IMR-90 (cell line): ENCODE measurements around the gene RAC2. TPM values are rescaled to one million over a fixed set of nuclear protein-coding genes. Genes with fewer than 3 reads are reported as not detected.

Experiments
- ATAC-seq: fragments of 200-7000 bp; cut with Tn5 transposase; 2 replicates; pipeline ENCODE4 v1.9.1; 2020; ENCODE audit warnings: low read depth, mild to moderate bottlenecking, moderate library complexity
- BruUV-seq: library from RNA; stranded (reverse); fragments of 400-500 nt; replicated peaks from 2 replicates; lab custom pipeline; 2021; lab: Mats Ljungman, UMichigan
- CTCF ChIA-PET: fragments of 300-600 bp; formaldehyde crosslinking; extraction: SDS; loops from one replicate; lab custom pipeline; 2021; ENCODE audit warnings: antibody characterized with exemption; lab: Yijun Ruan, JAX
- POLR2A ChIA-PET: fragments of 300-600 bp; sonication (Branson Sonifier 250); formaldehyde crosslinking; loops from one replicate; lab custom pipeline; 2022; ENCODE audit warnings: antibody characterized with exemption; ENCODE audit not compliant: unreplicated experiment; lab: Charles Lee
- DNase-seq: peaks from one replicate; pipeline ENCODE4 v3.0.0; 2013
- H2AFZ ChIP-seq: replicated peaks from 2 replicates; pipeline ENCODE3; 2013; ENCODE audit warnings: low read length, mild to moderate bottlenecking; ENCODE audit not compliant: poor library complexity
- H2AK5ac ChIP-seq: 2 replicates; pipeline ENCODE4 v1.6.1; 2013; ENCODE audit warnings: low read depth, low read length, inconsistent platforms
- H2AK9ac ChIP-seq: replicated peaks from 2 replicates; pipeline ENCODE3; 2013; ENCODE audit warnings: mild to moderate bottlenecking, low read depth, low read length, moderate library complexity; ENCODE audit not compliant: poor library complexity
- H2BK120ac ChIP-seq: 2 replicates; pipeline ENCODE4 v1.6.1; 2013; ENCODE audit warnings: low read depth, low read length, inconsistent platforms
- H2BK15ac ChIP-seq: 3 replicates; pipeline ENCODE4 v1.6.1; 2013; ENCODE audit warnings: low read depth, low read length, inconsistent platforms
- H2BK20ac ChIP-seq: 2 replicates; pipeline ENCODE4 v1.6.1; 2013; ENCODE audit warnings: low read depth, mild to moderate bottlenecking, inconsistent platforms, low read length, moderate library complexity
- H2BK5ac ChIP-seq: 2 replicates; pipeline ENCODE4 v1.6.1; 2013; ENCODE audit warnings: mild to moderate bottlenecking, low read depth, low read length, inconsistent platforms; ENCODE audit not compliant: poor library complexity, severe bottlenecking
- H3K14ac ChIP-seq: replicated peaks from 2 replicates; pipeline ENCODE4 v1.6.1; 2013; ENCODE audit warnings: low read depth, low read length, inconsistent platforms
- H3K18ac ChIP-seq: 2 replicates; pipeline ENCODE4 v1.6.1; 2013; ENCODE audit warnings: low read depth, low read length, control low read depth
- H3K23ac ChIP-seq: 2 replicates; pipeline ENCODE4 v1.6.1; 2013; ENCODE audit warnings: low read depth, low read length, inconsistent platforms
- H3K27ac ChIP-seq: 2 replicates; pipeline ENCODE4 v1.5.1; 2013; ENCODE audit warnings: mild to moderate bottlenecking, control low read depth, low read length; ENCODE audit not compliant: insufficient read depth
- H3K27me3 ChIP-seq: 2 replicates; pipeline ENCODE4 v1.6.1; 2013; ENCODE audit warnings: low read length; ENCODE audit not compliant: control insufficient read depth, insufficient read depth
- H3K36me3 ChIP-seq: 2 replicates; pipeline ENCODE4 v1.6.1; 2013; ENCODE audit warnings: low read length, mixed read lengths; ENCODE audit not compliant: control insufficient read depth, insufficient read depth
- H3K4ac ChIP-seq: 2 replicates; pipeline ENCODE4 v1.6.1; 2013; ENCODE audit warnings: low read depth, low read length, inconsistent platforms
- H3K4me1 ChIP-seq: 2 replicates; pipeline ENCODE4 v1.6.1; 2013; ENCODE audit warnings: low read length, mixed read lengths; ENCODE audit not compliant: control insufficient read depth, insufficient read depth
- H3K4me2 ChIP-seq: 2 replicates; pipeline ENCODE4 v1.6.1; 2013; ENCODE audit warnings: low read depth, mild to moderate bottlenecking, control low read depth, low read length, moderate library complexity
- H3K4me3 ChIP-seq: 2 replicates; pipeline ENCODE4 v1.5.1; 2013; ENCODE audit warnings: low read depth, mild to moderate bottlenecking, control low read depth, low read length, moderate library complexity; ENCODE audit not compliant: insufficient read depth
- H3K56ac ChIP-seq: 2 replicates; pipeline ENCODE4 v1.6.1; 2013; ENCODE audit warnings: low read length, inconsistent platforms; ENCODE audit not compliant: insufficient read depth; ENCODE audit errors: extremely low read depth
- H3K79me1 ChIP-seq, 2 experiments: 2 replicates each; pipeline ENCODE4 v1.6.1; 2013; ENCODE audit warnings: low read length in 2 of 2, inconsistent platforms in 1 of 2, low read depth in 1 of 2
- H3K9ac ChIP-seq: 2 replicates; pipeline ENCODE4 v1.6.1; 2013; ENCODE audit warnings: low read depth, low read length, control low read depth
- H3K9me1 ChIP-seq: 2 replicates; pipeline ENCODE4 v1.6.1; 2013; ENCODE audit warnings: low read length, inconsistent platforms; ENCODE audit not compliant: insufficient read depth
- H3K9me3 ChIP-seq: 2 replicates; pipeline ENCODE4 v1.6.1; 2013; ENCODE audit warnings: low read length; ENCODE audit not compliant: control insufficient read depth, insufficient read depth
- H4K20me1 ChIP-seq: 2 replicates; pipeline ENCODE4 v1.6.1; 2013; ENCODE audit warnings: low read length, inconsistent platforms; ENCODE audit not compliant: insufficient read depth
- H4K5ac ChIP-seq: 2 replicates; pipeline ENCODE4 v1.6.1; 2013; ENCODE audit warnings: mild to moderate bottlenecking, low read depth, low read length, control low read depth
- H4K8ac ChIP-seq, 2 experiments: 2 replicates each; pipeline ENCODE4 v1.6.1; 2013; ENCODE audit warnings: low read depth in 2 of 2, low read length in 2 of 2, control low read depth in 1 of 2, inconsistent platforms in 1 of 2
- H4K91ac ChIP-seq: 2 replicates; pipeline ENCODE4 v1.6.1; 2013; ENCODE audit warnings: low read depth, low read length, inconsistent platforms; ENCODE audit not compliant: insufficient read depth
- CEBPB ChIP-seq: IDR thresholded peaks from 2 replicates; pipeline ENCODE4 v1.6.1; 2012; ENCODE audit warnings: low read depth, low read length, improper control_type of control experiment
- CHD1 ChIP-seq: IDR thresholded peaks from 2 replicates; pipeline ENCODE4 v1.6.1; 2012; ENCODE audit warnings: low read depth, low read length, improper control_type of control experiment
- FOS ChIP-seq: fragments of 150-350 bp; IDR thresholded peaks from 2 replicates; pipeline ENCODE4 v1.6.1; 2016; ENCODE audit warnings: low read depth, low read length
- MAFK ChIP-seq: IDR thresholded peaks from 2 replicates; pipeline ENCODE4 v1.6.1; 2012; ENCODE audit warnings: low read depth, low read length, improper control_type of control experiment
- MXI1 ChIP-seq: IDR thresholded peaks from 2 replicates; pipeline ENCODE4 v1.6.1; 2012; ENCODE audit warnings: low read depth, mild to moderate bottlenecking, low read length, moderate library complexity, borderline replicate concordance
- NFE2L2 ChIP-seq: fragments of 150-350 bp; IDR thresholded peaks from 2 replicates; pipeline ENCODE4 v1.6.1; 2016; ENCODE audit warnings: low read depth, mild to moderate bottlenecking, low read length
- POLR2A ChIP-seq: IDR thresholded peaks from 2 replicates; pipeline ENCODE4 v1.6.1; 2012; ENCODE audit warnings: mild to moderate bottlenecking, low read depth, low read length
- RAD21 ChIP-seq: IDR thresholded peaks from 2 replicates; pipeline ENCODE4 v1.6.1; 2012; ENCODE audit warnings: low read length, improper control_type of control experiment
- RCOR1 ChIP-seq: IDR thresholded peaks from 2 replicates; pipeline ENCODE4 v1.6.1; 2012; ENCODE audit warnings: mild to moderate bottlenecking, low read length, improper control_type of control experiment; ENCODE audit not compliant: insufficient replicate concordance
- RFX5 ChIP-seq: IDR thresholded peaks from 2 replicates; pipeline ENCODE4 v1.8.0; 2012; ENCODE audit warnings: low read depth, mild to moderate bottlenecking, low read length, moderate library complexity
- SMC3 ChIP-seq: fragments of 150-350 bp; IDR thresholded peaks from 2 replicates; pipeline ENCODE4 v1.6.1; 2016; ENCODE audit warnings: low read depth, mild to moderate bottlenecking, antibody characterized with exemption, low read length, moderate library complexity
- WGBS, 2 experiments: methylation state at CpG; one replicate each; pipeline versions ENCODE4 v1.1.5 to v1.1.7; 2013; ENCODE audit warnings: missing lambda C conversion rate in 2 of 2; ENCODE audit not compliant: insufficient read length in 1 of 2; ENCODE audit errors: extremely low coverage in 2 of 2; 5-methylcytosine and 5-hydroxymethylcytosine counted together
- dilution Hi-C: fragments of 300-500 bp; cut with HindIII; formaldehyde crosslinking; loops from one replicate; pipeline ENCODE4 v1.14.3; 2018; ENCODE audit warnings: low sequenced_read_pairs; ENCODE audit not compliant: unreplicated experiment
- in situ Hi-C: fragments of 300-500 bp; cut with MboI; formaldehyde crosslinking; loops from 3 replicates; pipeline ENCODE4 v1.14.3; 2019; ENCODE audit warnings: low sequenced_read_pairs, inconsistent platforms, mixed read lengths
- intact Hi-C: fragments of 100-400 bp; cut with micrococcal nuclease; formaldehyde crosslinking; loops from 2 replicates; pipeline ENCODE4 v1.10.0; 2022
- polyA plus RNA-seq, 3 experiments: library from polyadenylated mRNA; depleted of rRNA; stranded (reverse); fragments of >200 nt; gene quantifications; 2 replicates each; pipeline ENCODE4 v1.2.3, GENCODE V29; 2012; ENCODE audit warnings: low replicate concordance in 1 of 3
- total RNA-seq: library from RNA; depleted of rRNA; stranded (reverse); fragments of >200 nt; gene quantifications from 2 replicates; pipeline ENCODE4 v1.2.3, GENCODE V29; 2012
- TF ChIP-seq, protein P1 (sequence below): fragments of 150-350 bp; IDR thresholded peaks from 2 replicates; pipeline ENCODE4 v1.6.1; 2017; ENCODE audit warnings: mild to moderate bottlenecking, antibody characterized with exemption, low read length, low read depth

Gene RAC2
- total and polyA plus RNA-seq, 2 of the 4 experiments (the other 2 are of a cell fraction): 10.0 to 72.3 TPM

DNA sequence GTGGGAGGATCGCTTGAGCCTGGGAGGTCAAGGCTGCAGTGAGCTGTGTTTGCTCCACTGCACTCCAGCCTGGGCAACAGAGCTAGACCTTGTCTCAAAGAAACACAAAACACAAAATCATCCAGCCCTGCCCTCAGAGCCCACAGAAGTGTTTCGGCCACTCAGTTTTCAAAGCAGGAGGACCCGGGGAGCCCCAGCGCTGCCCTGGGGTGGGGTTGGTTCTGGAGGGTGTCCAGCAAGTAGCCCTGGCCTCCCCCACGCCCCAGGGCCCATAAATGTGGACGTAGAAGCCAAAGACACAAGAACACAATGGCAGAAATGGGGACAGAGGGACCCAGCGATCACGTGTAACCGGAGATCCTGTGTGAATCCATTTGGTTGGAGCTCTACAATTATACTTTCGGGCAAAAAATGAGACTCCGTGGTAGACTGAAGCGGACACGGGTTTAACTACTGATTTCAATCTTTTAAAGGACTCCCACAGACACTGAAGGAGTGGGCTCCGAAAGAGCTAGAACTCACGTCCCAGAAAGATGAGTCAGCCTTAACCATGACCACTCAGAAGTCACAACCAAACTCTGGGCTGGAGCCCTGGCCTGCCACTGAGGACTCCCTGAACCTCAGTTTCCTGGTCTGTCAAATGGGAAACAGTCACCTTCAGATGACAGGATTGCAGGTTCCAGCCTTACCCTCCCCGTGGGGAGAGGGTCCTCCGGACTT, 29.2 kb upstream of the RAC2 start:
- Histone ChIP-seq H3K4me3 (no peak overlapping the region), H3K56ac (peak overlapping the region; percentile 75), H3K36me3 (no peaks in the 10 kb centered on the region), H2AK5ac (peak overlapping the region; percentile 96), H3K18ac (peak overlapping the region; percentile 77), H3K27me3 (no peaks in the 10 kb centered on the region), H3K4me2 (no peak overlapping the region), H3K4me1 (peaks cover 5% of the 10 kb centered on the region), H3K79me1 (no peaks in the 10 kb centered on the region), H4K91ac (peak overlapping the region; percentile 92), H2BK5ac (peak overlapping the region; percentile 83), H3K9me3 (no peaks in the 10 kb centered on the region), H2BK120ac (peak overlapping the region; percentile 97), H3K4ac (peak overlapping the region; percentile 99), H2AK9ac (peak overlapping the region; percentile 82), H4K8ac (peak overlapping the region; percentile 66 to 97; a peak in 3 of 4 replicates), H3K14ac (peak overlapping the region; percentile 99), H4K20me1 (no peaks in the 10 kb centered on the region), H3K27ac (peak overlapping the region; percentile 64), H3K9me1 (peaks cover 11% of the 10 kb centered on the region), H3K23ac (peak overlapping the region; percentile 97), H2AFZ (peak overlapping the region; percentile 90), H2BK15ac (peak overlapping the region; percentile 98; the same call in 2 of the 3 replicates), H2BK20ac (peak overlapping the region; percentile 98), H4K5ac (peak overlapping the region; percentile 70), H3K9ac (peak overlapping the region; percentile 49; the same call in 1 of the 2 replicates)
- WGBS, 2 experiments: 61% methylated on average over 12 of the region's 17 CpGs; no CpG with 5 or more reads in 1 of the 2 experiments
- intact Hi-C loops: no loop called here
- DNase-seq (peak; percentile 79), ATAC-seq (peak; percentile 87)
- ChIA-PET POLR2A (interaction anchor here (0.7 kb wide), 1 partner anchor 14 kb away, joined by 3 read pairs; no protein-coding TSS in a partner anchor), CTCF (interaction anchor here (0.5 to 1.1 kb wide), 3 partner anchors 13 to 185 kb away, joined by 3 to 6 read pairs (median 3); no protein-coding TSS in a partner anchor)
- TF ChIP-seq POLR2A (no peak), FOS (peak; percentile 32; the same call in 1 of the 2 replicates), RFX5 (no peak), MAFK (0 out of 2 replicates have a peak, but pooled peaks have one; percentile 4), CEBPB (no peak), NFE2L2 (peak; percentile 19; the same call in 1 of the 2 replicates), RAD21 (0 out of 2 replicates have a peak, but pooled peaks have one; percentile 3), RCOR1 (peak; percentile 100), CHD1 (no peak), SMC3 (no peak), MXI1 (no peak)
- TF ChIP-seq, protein P1, sequence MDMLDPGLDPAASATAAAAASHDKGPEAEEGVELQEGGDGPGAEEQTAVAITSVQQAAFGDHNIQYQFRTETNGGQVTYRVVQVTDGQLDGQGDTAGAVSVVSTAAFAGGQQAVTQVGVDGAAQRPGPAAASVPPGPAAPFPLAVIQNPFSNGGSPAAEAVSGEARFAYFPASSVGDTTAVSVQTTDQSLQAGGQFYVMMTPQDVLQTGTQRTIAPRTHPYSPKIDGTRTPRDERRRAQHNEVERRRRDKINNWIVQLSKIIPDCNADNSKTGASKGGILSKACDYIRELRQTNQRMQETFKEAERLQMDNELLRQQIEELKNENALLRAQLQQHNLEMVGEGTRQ: no peak
- dilution Hi-C loops: no loop called here
- no TSS peak for BruUV-seq
- in situ Hi-C loops: no loop called here
